Left lung (tissue), 10 donors: Measurements from ENCODE around the gene KSR1. TPM values are rescaled to one million over a fixed set of nuclear protein-coding genes. Genes with fewer than 3 reads are reported as not detected.

Experiments used
- ATAC-seq: fragments of 200-7000 bp; cut with Tn5 transposase; one replicate; pipeline ENCODE4 v1.9.1; 2020; ENCODE audit warnings: moderate library complexity
- DNase-seq, 4 donors: peaks; one replicate each; pipeline ENCODE4 v3.0.0-alpha.2; 2013 to 2020
- H3K27ac ChIP-seq, 2 donors: fragments of 200-600 bp; sonication (generic) in 1 of 2; one replicate each; pipeline versions ENCODE4 v1.5.0 to v1.8.0; 2020 to 2021
- H3K27me3 ChIP-seq, 2 donors: fragments of 200-600 bp; sonication (generic) in 1 of 2; one replicate each; pipeline versions ENCODE4 v1.5.0 to v1.8.0; 2020 to 2021
- H3K36me3 ChIP-seq, 2 donors: fragments of 200-600 bp; sonication (generic) in 1 of 2; one replicate each; pipeline versions ENCODE4 v1.5.0 to v1.8.0; 2020 to 2021
- H3K4me1 ChIP-seq, 2 donors: fragments of 200-600 bp; one replicate each; pipeline ENCODE4 v1.8.0; 2021
- H3K4me3 ChIP-seq, 2 donors: fragments of 200-600 bp; sonication (generic) in 1 of 2; one replicate each; pipeline versions ENCODE4 v1.5.0 to v1.8.0; 2020 to 2021; ENCODE audit warnings: mild to moderate bottlenecking in 1 of 2
- H3K9me3 ChIP-seq, 2 donors: fragments of 200-600 bp; sonication (generic) in 1 of 2; one replicate each; pipeline versions ENCODE4 v1.5.0 to v1.8.0; 2020 to 2021
- intact Hi-C, 2 donors: fragments of 100-400 bp; cut with DNase I; formaldehyde crosslinking; loops; one replicate each; pipeline versions ENCODE4 v1.11.2 to v1.14.2; 2022
- polyA plus RNA-seq, 6 donors: library from polyadenylated mRNA; unstranded; fragments of 120-200 nt; gene quantifications; one replicate each; pipeline ENCODE4 v1.2.1, GENCODE V29; 2013; ENCODE audit not compliant: insufficient read length in 6 of 6
- total RNA-seq, 2 donors: library from RNA; stranded (reverse); fragmentation: NEBNext Ultra II Directional; extraction: Animal tissue kit (Norgen Biotek cat#: 25700); gene quantifications; one replicate each; pipeline ENCODE4 v1.2.1, GENCODE V29; 2021
- TF ChIP-seq, protein P1 (sequence below), 2 donors: fragments of 200-600 bp; sonication (generic) in 1 of 2; IDR thresholded peaks; one replicate each; pipeline versions ENCODE4 v1.5.0 to v1.8.0; 2021; ENCODE audit warnings: antibody characterized with exemption in 2 of 2
- donor health status: DM: no; HTN: yes; CAD: no.
- donor health status: DM: no; HTN: no; CAD: no.

Gene KSR1
- total and polyA plus RNA-seq, 8 donors: 35.0 to 70.0 (median 62.5) TPM

DNA sequence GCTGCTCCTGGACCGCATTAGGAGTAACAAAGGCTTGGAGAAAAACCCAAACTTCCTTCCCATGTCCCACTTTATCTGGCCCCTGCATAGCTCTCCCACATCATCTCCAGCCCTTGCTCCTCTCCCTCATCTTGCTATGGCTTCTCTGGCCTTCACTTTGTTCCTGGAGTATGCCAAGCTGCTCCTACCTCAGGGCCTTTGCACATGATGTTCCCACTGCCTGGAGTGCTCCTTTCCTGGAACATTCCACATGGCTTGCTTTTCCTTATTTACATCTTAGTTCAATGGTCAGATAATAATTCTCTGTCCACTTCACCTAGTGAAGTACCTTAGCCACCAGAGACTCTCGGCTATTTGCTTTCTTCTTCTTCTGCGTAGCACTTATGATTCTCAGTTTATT lies 4.3 kb upstream of the KSR1 start:
- Histone ChIP-seq H3K4me1 (peaks cover 0 to 6% of the 10 kb centered on the region in 2 donors), H3K36me3 (no peaks in the 10 kb centered on the region), H3K27ac (no peak overlapping the region), H3K9me3 (no peaks in the 10 kb centered on the region), H3K27me3 (no peaks in the 10 kb centered on the region), H3K4me3 (no peak overlapping the region)
- no peak for DNase-seq
- TF ChIP-seq, protein P1, sequence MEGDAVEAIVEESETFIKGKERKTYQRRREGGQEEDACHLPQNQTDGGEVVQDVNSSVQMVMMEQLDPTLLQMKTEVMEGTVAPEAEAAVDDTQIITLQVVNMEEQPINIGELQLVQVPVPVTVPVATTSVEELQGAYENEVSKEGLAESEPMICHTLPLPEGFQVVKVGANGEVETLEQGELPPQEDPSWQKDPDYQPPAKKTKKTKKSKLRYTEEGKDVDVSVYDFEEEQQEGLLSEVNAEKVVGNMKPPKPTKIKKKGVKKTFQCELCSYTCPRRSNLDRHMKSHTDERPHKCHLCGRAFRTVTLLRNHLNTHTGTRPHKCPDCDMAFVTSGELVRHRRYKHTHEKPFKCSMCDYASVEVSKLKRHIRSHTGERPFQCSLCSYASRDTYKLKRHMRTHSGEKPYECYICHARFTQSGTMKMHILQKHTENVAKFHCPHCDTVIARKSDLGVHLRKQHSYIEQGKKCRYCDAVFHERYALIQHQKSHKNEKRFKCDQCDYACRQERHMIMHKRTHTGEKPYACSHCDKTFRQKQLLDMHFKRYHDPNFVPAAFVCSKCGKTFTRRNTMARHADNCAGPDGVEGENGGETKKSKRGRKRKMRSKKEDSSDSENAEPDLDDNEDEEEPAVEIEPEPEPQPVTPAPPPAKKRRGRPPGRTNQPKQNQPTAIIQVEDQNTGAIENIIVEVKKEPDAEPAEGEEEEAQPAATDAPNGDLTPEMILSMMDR (IDR thresholded peaks at IDR 0.05): no peak
- no peak for ATAC-seq
- intact Hi-C loops: loop anchor here in 1 of 2 donors (10.0 kb wide), 1 partner anchor 143 kb away; no protein-coding TSS in a partner anchor

DNA sequence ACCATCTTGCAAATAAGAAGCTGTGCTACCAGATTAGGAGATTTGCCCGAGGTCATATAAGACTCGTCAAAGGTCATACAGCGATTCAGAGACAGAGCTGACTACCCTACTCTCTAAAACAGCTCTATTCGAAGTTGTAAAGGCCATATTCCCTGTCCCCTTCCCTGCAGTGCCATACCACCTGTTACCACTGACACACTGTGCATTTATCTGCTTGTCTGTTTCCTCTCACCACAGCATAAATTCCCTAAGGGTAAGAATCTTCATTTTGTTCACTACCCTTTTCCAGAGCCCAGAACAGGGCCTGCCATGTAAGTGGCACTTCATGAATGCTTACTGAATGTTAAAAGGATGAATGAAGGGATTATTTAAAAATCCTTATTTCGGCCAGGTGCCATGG lies 3.4 kb upstream of the KSR1 start:
- Histone ChIP-seq H3K36me3 (no peaks in the 10 kb centered on the region), H3K27ac (no peak overlapping the region), H3K27me3 (no peaks in the 10 kb centered on the region), H3K4me3 (no peak overlapping the region), H3K4me1 (peaks cover 6 to 15% of the 10 kb centered on the region in 2 donors), H3K9me3 (no peaks in the 10 kb centered on the region)
- ATAC-seq: no peak
- DNase-seq: no peak
- TF ChIP-seq, protein P1 (IDR thresholded peaks at IDR 0.05): no peak
- intact Hi-C loops: loop anchor here in 1 of 2 donors (10.0 kb wide), 1 partner anchor 142 kb away; no protein-coding TSS in a partner anchor

DNA sequence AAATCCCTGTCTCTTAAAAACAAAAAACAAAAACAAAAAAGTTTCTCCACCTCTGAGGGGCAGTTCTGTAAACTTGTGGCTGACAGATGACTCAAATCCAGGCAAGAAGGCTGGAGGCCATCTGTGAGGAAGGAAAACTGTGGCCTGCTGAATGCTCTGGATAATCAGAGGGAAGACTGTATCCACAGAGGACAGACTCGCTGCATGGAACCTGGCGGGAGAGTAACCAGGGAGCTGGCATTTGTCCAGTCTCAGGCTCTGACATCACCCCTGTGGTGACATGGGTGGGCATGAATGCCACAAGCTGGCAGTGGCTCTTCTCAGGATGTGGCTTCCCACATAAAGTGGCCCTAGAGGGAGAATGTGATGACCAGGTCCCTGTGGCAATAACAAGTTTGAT lies 2.8 kb upstream of the KSR1 start:
- no peak overlapping the region for H3K4me3 ChIP-seq
- H3K9me3 ChIP-seq: no peaks in the 10 kb centered on the region
- H3K36me3 ChIP-seq: no peaks in the 10 kb centered on the region
- DNase-seq (no peak), ATAC-seq (no peak)
- H3K27ac ChIP-seq: no peak overlapping the region
- intact Hi-C loops: loop anchor here in 1 of 2 donors (10.0 kb wide), 1 partner anchor 141 kb away; no protein-coding TSS in a partner anchor
- TF ChIP-seq, protein P1 (IDR thresholded peaks at IDR 0.05): no peak
- H3K27me3 ChIP-seq: no peaks in the 10 kb centered on the region
- H3K4me1 ChIP-seq: peaks cover 12 to 21% of the 10 kb centered on the region in 2 donors

DNA sequence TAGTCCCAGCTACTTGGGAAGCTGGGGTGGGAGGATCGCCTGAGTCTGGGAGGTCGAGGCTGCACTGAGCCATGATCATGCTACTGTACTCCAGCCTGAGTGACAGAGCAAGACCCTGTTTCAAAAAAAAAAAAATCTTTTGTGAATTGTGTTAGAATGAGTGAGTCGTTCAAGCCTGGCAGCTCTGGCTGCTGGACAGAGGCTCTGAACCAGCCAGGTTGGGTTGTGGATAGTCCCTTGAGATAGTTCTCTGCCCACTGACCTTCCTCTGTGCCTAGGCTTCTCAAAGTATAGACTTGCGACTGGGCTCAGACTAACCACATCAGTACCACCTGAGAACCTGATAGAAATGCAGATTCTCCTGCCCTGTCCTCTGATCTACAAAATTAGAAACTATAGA lies 2.2 kb upstream of the KSR1 start:
- Histone ChIP-seq H3K27ac (no peak overlapping the region), H3K9me3 (no peaks in the 10 kb centered on the region), H3K36me3 (no peaks in the 10 kb centered on the region), H3K4me3 (no peak overlapping the region), H3K27me3 (no peaks in the 10 kb centered on the region), H3K4me1 (peaks cover 14 to 26% of the 10 kb centered on the region in 2 donors)
- intact Hi-C loops: loop anchor here in 1 of 2 donors (10.0 kb wide), 1 partner anchor 141 kb away; no protein-coding TSS in a partner anchor
- ATAC-seq (no peak), DNase-seq (no peak)
- TF ChIP-seq, protein P1 (IDR thresholded peaks at IDR 0.05): no peak

DNA sequence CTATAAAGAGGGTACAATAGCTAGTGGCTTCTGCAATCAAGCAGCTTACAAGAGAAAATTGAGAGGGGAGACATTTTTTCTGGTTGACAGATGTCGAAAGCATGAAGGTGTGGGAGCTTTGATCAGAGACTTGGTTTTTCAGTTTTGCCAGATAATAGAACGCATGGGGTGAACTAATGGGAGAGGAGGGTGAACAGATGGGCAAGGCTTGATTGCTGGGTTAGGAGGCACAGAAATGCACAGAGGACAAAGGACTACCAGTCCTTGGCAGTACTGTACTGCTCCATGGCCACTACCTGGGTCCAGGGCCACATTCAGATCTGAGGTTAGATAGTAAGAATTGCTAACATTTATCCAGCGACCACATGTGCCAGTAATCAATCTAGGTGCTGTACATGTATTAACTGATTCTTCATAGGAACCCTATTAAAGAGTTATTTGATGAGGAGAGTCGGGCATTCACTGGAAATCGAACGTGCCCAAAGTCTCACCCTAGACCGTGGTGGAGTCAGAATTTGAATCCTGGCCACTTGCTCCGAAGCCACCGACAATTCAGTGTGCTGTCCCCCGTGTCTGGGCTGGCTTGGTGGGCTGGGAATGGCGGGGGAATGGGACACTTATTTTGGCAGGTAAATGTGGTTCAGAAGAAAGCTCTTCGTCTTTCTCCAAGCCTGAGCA lies 873 bp upstream of the KSR1 start:
- Histone ChIP-seq H3K27ac (peak overlapping the region; percentile 65 to 77), H3K4me3 (peak overlapping the region; percentile 74 to 87), H3K27me3 (no peaks in the 10 kb centered on the region), H3K36me3 (no peaks in the 10 kb centered on the region), H3K4me1 (peaks cover 14 to 38% of the 10 kb centered on the region in 2 donors), H3K9me3 (no peaks in the 10 kb centered on the region)
- TF ChIP-seq, protein P1 (IDR thresholded peaks at IDR 0.05): no peak
- DNase-seq: no peak
- intact Hi-C loops: loop anchor here in 1 of 2 donors (10.0 kb wide), 1 partner anchor 139 kb away; no protein-coding TSS in a partner anchor
- ATAC-seq: no peak
